ES-I3 (cell line): ENCODE data around the gene GIT1.

ENCODE experiments used
- H3K36me3 ChIP-seq: 2 replicates; pipeline ENCODE4 v1.6.1; 2013; ENCODE audit warnings: mild to moderate bottlenecking, low read length, control low read depth, moderate library complexity; ENCODE audit not compliant: insufficient read depth
- H3K4me1 ChIP-seq: 2 replicates; pipeline ENCODE4 v1.6.1; 2013; ENCODE audit warnings: mild to moderate bottlenecking, control low read depth, low read length; ENCODE audit not compliant: insufficient read depth
- H3K9ac ChIP-seq: 2 replicates; pipeline ENCODE4 v1.6.1; 2013; ENCODE audit warnings: low read depth, mild to moderate bottlenecking, low read length, moderate library complexity
- H3K9me3 ChIP-seq: 2 replicates; pipeline ENCODE4 v1.6.1; 2013; ENCODE audit warnings: mild to moderate bottlenecking, low read length, moderate library complexity; ENCODE audit not compliant: control insufficient read depth, insufficient read depth

GIT1 gene, protein sequence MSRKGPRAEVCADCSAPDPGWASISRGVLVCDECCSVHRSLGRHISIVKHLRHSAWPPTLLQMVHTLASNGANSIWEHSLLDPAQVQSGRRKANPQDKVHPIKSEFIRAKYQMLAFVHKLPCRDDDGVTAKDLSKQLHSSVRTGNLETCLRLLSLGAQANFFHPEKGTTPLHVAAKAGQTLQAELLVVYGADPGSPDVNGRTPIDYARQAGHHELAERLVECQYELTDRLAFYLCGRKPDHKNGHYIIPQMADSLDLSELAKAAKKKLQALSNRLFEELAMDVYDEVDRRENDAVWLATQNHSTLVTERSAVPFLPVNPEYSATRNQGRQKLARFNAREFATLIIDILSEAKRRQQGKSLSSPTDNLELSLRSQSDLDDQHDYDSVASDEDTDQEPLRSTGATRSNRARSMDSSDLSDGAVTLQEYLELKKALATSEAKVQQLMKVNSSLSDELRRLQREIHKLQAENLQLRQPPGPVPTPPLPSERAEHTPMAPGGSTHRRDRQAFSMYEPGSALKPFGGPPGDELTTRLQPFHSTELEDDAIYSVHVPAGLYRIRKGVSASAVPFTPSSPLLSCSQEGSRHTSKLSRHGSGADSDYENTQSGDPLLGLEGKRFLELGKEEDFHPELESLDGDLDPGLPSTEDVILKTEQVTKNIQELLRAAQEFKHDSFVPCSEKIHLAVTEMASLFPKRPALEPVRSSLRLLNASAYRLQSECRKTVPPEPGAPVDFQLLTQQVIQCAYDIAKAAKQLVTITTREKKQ

DNA sequence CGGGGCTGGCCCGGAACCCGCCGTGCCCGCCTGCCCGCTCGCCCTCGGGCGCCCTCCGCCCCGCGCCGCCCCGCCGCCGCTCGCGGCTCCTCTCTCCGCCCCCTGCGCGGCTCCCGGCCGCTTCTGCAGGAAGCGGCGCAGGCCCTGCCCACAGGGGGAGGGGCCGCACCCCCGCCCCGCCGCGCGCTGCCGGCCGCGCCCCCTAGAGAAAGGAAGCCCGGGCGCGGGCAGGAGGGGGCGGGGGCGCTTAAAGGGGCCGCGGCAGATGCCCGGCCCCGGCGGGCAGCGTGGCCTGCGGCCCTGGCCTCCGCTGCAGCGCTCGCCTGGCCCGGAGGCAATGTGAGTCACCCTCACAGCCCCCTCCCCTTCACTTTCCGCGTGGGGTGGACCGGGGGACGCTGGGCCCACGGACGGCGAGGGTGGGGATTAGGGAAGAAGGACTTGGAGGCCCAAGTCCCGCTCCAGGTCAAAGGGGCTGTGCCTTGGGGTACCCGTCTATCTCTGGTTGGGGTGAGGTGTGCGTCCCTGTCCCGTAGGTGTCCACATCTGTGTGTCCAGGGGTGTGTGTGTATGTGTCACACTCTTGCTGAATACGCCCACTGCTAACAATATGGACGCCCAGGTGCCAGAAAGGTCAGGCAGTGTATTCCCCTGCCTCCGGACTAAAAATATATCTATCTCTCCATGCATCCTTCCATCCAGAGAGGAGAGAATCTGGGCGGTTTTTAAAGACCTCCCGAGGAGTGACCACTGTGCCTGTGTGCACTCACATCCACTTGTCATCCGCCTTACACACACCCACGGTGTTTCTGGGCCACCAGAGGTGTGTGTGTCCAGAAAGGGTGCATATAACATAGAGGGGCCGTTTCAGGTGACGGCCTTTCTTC lies at the start of gene GIT1:
TSS of gene GIT1 (minus strand) at position 125 of the 887 bp plus-strand sequence. CDS start 270 bp downstream, outside the sequence.
- H3K9me3 ChIP-seq = no peaks in the 10 kb centered on the region
- no peaks in the 10 kb centered on the region for H3K36me3 ChIP-seq
- H3K4me1 ChIP-seq = peaks cover 12% of the 10 kb centered on the region; the same call in 1 of the 2 replicates
- peak within 1 kb of the TSS; percentile 69 for H3K9ac ChIP-seq

DNA sequence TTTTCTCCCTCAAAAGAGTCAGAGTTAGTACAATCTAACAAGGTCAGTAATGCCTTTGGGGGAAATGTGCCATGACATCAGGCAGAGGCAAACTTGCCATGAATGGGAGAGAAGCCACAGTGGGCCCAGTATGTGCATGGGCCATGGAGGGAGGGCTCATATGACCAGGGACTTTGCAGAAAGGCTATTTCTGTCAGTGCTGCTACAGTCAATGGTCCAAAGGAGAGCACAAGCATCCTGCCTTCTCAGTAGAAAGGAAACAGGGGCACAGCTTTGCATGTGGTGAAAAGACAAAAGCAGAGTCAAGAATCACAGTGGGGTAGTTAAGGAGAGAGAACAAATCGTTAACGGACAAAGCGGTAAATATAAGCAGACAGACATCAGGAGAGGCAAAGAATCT lies 44.4 kb upstream of the GIT1 start:
- Histone ChIP-seq H3K36me3 (no peaks in the 10 kb centered on the region), H3K9me3 (no peaks in the 10 kb centered on the region), H3K4me1 (peaks cover 7% of the 10 kb centered on the region; the same call in 1 of the 2 replicates), H3K9ac (no peak overlapping the region)

DNA sequence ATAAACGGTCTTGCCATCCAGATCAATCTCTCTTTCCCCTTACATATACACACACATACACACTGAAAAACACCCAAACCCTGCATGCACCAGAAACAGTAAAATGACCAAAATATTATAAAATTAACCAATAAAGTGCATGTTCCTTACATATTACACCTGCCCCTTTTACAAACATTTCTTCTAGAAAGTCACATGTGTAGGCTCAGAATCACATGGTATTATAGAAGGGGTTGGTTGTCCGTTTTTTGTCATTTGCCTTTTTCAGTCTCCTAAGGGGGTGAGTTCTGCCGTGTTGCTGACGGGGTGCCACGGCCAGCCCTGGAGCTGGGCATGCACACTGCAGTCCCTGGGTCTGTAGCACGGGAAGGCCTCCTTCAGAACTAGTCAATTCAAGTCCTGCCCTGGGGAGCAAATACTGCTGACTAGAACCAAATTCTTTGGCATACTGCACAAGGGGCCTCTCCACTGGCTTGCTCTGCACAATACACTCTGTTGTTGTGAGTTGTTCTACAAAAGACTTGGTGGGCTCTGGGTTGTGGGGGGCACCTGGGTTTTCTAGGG lies 41.3 kb upstream of the GIT1 start:
- H3K36me3 ChIP-seq = no peaks in the 10 kb centered on the region
- peaks cover 6% of the 10 kb centered on the region; the same call in 1 of the 2 replicates for H3K4me1 ChIP-seq
- no peaks in the 10 kb centered on the region for H3K9me3 ChIP-seq
- H3K9ac ChIP-seq = no peak overlapping the region

DNA sequence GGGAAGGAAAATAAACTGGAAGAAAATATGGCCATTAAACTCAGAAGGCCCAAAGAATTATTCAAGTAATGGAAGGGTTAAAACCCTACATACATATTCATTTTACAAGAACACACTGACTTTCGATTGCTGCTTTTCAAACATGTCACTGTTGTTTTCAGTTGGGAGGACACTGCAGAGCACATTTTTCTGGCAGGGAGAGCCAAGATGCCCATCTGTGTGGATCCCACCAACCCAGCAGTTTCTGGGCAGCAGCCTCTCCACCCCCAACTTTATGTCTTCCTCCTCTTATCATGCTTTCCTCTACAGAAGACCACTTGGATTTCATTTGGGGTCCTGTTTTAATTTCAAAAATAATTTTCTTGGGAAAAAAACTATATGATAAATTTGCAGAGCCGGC lies 40.4 kb upstream of the GIT1 start:
- H3K9me3 ChIP-seq = no peaks in the 10 kb centered on the region
- no peaks in the 10 kb centered on the region for H3K36me3 ChIP-seq
- peaks cover 9% of the 10 kb centered on the region; the same call in 1 of the 2 replicates for H3K4me1 ChIP-seq
- no peak overlapping the region for H3K9ac ChIP-seq

DNA sequence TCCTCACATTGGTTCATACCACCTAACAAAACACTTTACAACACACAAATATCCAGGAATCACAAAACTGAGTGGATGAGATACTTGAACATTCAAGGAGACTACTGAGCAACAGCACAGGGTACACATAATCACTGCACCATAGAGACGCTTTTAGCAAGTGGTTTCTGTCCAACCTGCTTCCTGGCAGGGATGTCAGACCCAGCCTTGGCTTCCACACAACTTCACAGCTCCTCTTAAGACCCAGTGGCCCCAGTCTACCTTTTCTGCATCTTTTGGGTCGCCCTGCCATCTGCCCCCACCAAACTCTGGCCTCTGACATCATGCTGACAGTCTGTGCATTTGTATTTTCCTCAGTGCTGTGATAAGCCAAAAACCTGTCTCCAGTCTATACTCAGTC lies 39.2 kb upstream of the GIT1 start:
- Histone ChIP-seq H3K4me1 (peaks cover 10% of the 10 kb centered on the region; the same call in 1 of the 2 replicates), H3K36me3 (no peaks in the 10 kb centered on the region), H3K9ac (no peak overlapping the region), H3K9me3 (no peaks in the 10 kb centered on the region)

DNA sequence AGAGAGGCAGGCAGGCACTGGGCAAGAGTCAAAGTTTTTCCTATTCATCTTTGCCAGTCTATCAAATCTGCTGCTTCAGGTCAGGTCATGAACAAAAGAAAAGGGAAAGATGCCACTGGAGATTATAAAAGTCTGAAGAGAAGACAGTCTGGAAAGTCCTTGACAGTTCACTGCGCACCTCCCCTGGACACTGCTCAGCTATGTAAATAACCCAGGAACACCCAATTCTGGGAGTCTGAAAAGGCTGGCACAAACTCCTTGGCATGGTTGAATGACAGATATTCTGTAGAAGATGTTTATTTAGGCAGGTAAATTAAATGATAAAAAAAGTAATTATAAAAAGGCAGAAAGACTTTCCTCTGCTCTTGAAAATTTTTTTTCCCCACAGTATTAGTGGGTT lies 38.5 kb upstream of the GIT1 start:
- peaks cover 13% of the 10 kb centered on the region for H3K4me1 ChIP-seq
- no peaks in the 10 kb centered on the region for H3K36me3 ChIP-seq
- H3K9me3 ChIP-seq = no peaks in the 10 kb centered on the region
- H3K9ac ChIP-seq = no peak overlapping the region

DNA sequence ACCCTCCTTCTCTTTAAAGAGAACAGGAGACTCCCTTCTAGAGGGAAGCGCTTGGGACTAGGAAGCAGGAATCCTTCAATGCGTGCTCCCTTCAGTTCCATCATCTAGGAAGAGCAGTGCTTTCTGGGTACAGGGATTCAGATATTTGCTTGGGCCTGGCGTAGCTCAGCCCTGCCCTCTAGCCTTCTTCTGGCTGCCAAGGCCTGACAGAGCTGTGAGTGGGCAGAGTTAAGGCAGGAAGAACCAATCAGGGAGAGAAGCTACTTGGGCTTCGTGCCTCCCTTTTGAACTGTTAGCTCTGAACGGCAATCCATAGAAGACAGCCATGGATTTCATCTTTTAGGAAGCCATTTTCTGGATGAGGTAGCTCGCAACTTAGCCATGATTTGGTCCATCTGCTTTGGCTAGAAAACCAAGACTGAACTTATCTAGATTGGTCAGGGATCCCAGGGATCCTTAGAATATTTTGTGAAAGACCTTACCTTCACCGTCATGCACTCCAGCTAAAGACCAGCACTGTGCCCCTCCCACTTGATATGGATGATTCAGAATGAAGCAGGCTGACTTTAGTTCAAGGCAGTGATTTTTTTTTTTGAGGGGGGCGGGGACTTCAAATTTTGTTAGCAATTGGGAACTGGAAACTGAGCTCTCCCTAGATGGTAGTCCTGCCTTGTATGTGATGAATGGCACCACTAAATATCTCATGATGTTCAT lies 35.7 kb upstream of the GIT1 start:
- Histone ChIP-seq H3K4me1 (peaks cover 29% of the 10 kb centered on the region), H3K9me3 (no peaks in the 10 kb centered on the region), H3K36me3 (no peaks in the 10 kb centered on the region), H3K9ac (no peak overlapping the region)

DNA sequence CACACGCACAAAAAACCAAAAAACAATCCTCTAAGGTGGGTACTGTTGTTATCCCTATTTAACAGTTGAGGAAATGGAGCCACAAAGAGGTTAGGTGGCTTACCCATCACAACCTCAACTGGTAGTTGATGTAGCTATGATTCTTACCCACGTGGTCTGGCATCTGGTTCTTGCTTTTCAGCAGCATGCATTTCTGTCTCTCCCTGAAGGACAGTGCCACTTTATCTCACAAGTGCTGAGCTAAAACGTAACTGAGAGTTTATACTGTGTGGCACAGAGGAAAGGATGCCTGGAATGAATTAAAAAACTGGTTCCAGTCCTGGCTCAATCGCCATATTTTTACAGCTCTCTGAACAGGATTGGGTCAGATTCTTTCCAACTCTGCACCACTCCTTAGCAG lies 35.1 kb upstream of the GIT1 start:
- H3K4me1 ChIP-seq = peaks cover 35% of the 10 kb centered on the region
- H3K9ac ChIP-seq = no peak overlapping the region
- H3K9me3 ChIP-seq = no peaks in the 10 kb centered on the region
- H3K36me3 ChIP-seq = no peaks in the 10 kb centered on the region

DNA sequence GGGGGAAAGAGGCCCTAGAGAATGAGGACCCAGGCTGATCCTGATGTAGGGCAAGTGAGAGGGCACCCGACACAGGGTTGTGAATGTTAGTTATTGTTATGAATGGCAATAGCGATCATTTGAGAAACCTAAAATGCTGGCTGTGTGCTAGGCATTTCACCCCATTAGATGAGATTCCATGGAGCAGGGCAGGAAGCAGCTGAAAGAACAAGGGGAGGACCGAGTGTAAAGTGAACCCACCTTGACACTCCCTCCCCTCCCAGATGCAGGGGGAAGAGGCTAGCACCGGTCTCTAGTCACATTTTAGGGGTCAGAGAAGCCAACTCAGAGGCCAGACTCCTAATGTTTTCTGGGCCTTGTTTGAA lies 33.8 kb upstream of the GIT1 start:
- H3K36me3 ChIP-seq = no peaks in the 10 kb centered on the region
- H3K9me3 ChIP-seq = no peaks in the 10 kb centered on the region
- H3K4me1 ChIP-seq = peaks cover 43% of the 10 kb centered on the region
- H3K9ac ChIP-seq = peak overlapping the region; percentile 64

DNA sequence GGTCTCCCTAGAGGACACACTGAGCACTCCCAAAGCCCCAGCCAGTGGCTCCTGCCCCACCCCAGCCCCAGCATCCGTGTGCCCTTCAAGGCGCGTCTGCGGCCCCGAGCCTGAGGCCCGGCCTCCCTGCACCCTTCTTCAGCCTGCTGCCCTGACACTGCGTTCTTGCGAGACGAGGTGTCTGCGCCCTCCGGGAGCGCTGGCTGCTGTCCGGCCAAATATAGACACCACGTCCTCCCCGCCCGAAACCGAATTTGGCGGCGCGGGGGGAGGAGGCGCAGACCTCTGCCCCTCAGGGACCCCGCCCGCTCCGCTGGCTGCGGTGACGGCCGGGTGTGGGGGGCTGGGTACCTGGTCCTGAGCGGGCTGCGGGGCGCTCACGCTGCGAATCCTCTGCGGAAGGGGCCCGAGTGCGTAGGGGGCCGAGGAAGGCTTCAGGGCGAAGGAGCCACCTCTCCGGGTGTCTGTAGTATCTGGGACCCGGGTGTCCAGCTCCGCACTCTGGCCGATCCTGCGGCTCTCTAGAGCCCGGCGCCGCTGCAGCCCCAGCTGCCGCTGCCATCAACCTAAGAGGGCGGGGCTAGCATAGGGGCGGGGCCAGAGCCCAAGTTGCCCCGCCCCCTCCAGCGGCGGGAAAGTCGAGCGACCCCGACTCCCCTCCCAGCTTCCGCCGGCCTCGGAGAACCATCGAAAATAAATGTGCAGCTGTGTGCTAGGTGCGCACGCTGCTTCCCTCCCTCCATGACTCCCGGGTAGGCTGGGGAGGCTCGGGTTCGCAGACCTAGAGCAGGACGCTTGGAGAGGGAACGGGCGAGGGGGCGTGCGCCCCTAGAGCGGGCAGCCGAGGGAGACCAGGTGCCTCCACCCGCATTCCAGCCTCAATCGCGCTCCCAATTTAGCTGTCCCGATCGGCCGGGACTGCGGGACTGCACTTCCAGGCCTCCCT lies 33.2 kb upstream of the GIT1 start, which contains the start of gene CORO6:
TSS of gene CORO6 (minus strand) at position 576 of the 946 bp plus-strand sequence. CDS start 1,491 bp downstream, outside the sequence.
- Histone ChIP-seq H3K36me3 (no peaks in the 10 kb centered on the region), H3K9me3 (no peaks in the 10 kb centered on the region), H3K9ac (peak within 1 kb of the TSS; percentile 64), H3K4me1 (peaks cover 43% of the 10 kb centered on the region)

DNA sequence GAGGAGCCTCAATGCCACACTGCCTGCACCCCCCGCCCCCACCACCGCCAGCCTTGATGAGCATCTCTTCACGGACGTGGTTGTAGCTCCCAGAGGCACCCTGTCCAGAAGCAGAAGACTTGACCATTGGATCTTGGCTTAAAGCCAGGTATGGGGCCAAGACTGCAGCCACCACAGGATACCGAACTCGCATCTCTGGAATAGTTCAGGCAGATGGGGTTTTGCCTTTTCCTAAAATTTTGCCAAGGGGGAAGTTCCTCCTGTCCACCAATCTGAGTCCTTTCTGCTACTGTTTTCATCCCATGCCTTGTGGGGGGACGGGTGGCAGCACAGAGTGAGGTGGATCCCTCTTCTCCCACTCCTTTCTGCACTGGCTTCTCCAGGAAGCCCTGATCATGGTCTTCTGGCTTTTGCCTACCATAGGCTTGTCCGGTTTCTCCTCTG lies 32.3 kb upstream of the GIT1 start:
- Histone ChIP-seq H3K9me3 (no peaks in the 10 kb centered on the region), H3K4me1 (peaks cover 43% of the 10 kb centered on the region), H3K36me3 (no peaks in the 10 kb centered on the region), H3K9ac (peak overlapping the region; percentile 64; the same call in 1 of the 2 replicates)

DNA sequence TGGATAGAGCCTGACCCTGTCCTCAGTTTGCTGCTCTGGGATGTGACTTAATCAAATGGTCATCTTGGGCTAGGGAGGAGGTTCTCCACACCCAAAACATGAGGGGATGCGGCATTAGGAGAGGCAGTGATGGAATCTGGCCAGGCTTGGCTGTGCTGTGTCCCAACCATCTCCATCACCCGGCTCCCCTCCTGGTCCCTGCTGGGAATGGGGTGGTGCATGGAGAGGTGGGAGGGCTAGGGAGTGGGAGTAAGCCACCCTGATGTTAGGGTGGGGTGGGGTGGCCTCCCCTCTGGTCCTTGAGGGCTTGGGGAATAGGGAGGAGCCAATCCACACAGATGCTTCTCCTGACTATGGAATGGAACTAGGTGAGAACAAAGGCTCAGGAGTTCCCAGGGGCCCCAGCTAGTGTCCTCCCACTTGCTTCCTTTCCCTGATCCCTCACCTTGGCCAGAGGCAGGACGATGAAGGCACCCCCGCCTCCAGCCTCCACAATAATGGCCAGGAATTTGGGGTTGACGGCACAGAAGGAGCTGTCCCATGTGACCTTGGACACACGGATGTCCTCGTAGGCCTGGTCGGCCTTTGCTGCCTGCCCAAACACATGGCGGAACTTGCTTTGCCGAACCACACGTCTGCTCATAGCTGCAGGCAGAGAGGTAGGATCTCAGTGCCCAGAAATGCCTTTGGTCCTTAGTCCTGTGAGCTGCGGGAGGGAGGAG lies 31.5 kb upstream of the GIT1 start:
- Histone ChIP-seq H3K9me3 (no peaks in the 10 kb centered on the region), H3K4me1 (peaks cover 47% of the 10 kb centered on the region), H3K9ac (no peak overlapping the region), H3K36me3 (no peaks in the 10 kb centered on the region)
